Caco-2 (cell line): ENCODE data around the gene GCNA. TPM values are rescaled to one million over a fixed set of nuclear protein-coding genes. Genes with fewer than 3 reads are reported as not detected.

Source experiments
- BruUV-seq: library from RNA; stranded (reverse); fragments of 400-500 nt; replicated peaks from 2 replicates; lab custom pipeline; 2021; lab: Mats Ljungman, UMichigan
- CTCF ChIA-PET: fragments of 300-600 bp; sonication (Branson Sonifier 250); formaldehyde crosslinking; loops from one replicate; lab custom pipeline; 2022; ENCODE audit warnings: antibody characterized with exemption; lab: Charles Lee
- POLR2A ChIA-PET: fragments of 300-600 bp; sonication (Branson Sonifier 250); formaldehyde crosslinking; loops from one replicate; lab custom pipeline; 2022; ENCODE audit warnings: antibody characterized with exemption; lab: Charles Lee
- DNase-seq, 2 experiments: peaks; one replicate each; pipeline versions ENCODE4 v3.0.0 to v3.0.0-alpha.2; 2020 to 2022
- H3K27me3 ChIP-seq: replicated peaks from 2 replicates; pipeline ENCODE4 v1.6.0; 2011; ENCODE audit warnings: low read length; ENCODE audit not compliant: control insufficient read depth, insufficient read depth
- H3K36me3 ChIP-seq: 2 replicates; pipeline ENCODE4 v1.5.1; 2011; ENCODE audit warnings: low read length; ENCODE audit not compliant: control insufficient read depth, insufficient read depth
- H3K4me1 ChIP-seq: fragments of 250-450 bp; sonication (Bioruptor Pico); 2 replicates; pipeline ENCODE4 v1.5.1; 2020; ENCODE audit warnings: mild to moderate bottlenecking
- H3K4me3 ChIP-seq: 2 replicates; pipeline ENCODE4 v1.5.1; 2011; ENCODE audit warnings: low read depth, mild to moderate bottlenecking, control low read depth, low read length
- H3K9me3 ChIP-seq: fragments of 250-450 bp; sonication (Bioruptor Pico); 2 replicates; pipeline ENCODE4 v1.5.1; 2020; ENCODE audit warnings: mild to moderate bottlenecking, moderate library complexity
- H3K27ac Mint-ChIP-seq: one replicate; pipeline ENCODE4 v1.8.0; 2022; ENCODE audit warnings: mixed read lengths; ENCODE audit not compliant: unreplicated experiment
- H3K27me3 Mint-ChIP-seq: one replicate; pipeline ENCODE4 v1.8.0; 2022; ENCODE audit warnings: mixed read lengths; ENCODE audit not compliant: insufficient read depth, unreplicated experiment
- H3K36me3 Mint-ChIP-seq: one replicate; pipeline ENCODE4 v1.8.0; 2022; ENCODE audit warnings: mild to moderate bottlenecking, mixed read lengths; ENCODE audit not compliant: insufficient read depth, unreplicated experiment
- H3K4me1 Mint-ChIP-seq: one replicate; pipeline ENCODE4 v1.8.0; 2022; ENCODE audit warnings: low read depth, mixed read lengths; ENCODE audit not compliant: unreplicated experiment
- H3K4me3 Mint-ChIP-seq: one replicate; pipeline ENCODE4 v1.8.0; 2022; ENCODE audit warnings: mild to moderate bottlenecking, moderate library complexity, mixed read lengths; ENCODE audit not compliant: unreplicated experiment
- H3K9me3 Mint-ChIP-seq: one replicate; pipeline ENCODE4 v1.8.0; 2022; ENCODE audit warnings: mixed read lengths; ENCODE audit not compliant: unreplicated experiment
- intact Hi-C: fragments of 100-400 bp; cut with micrococcal nuclease; formaldehyde crosslinking; loops from one replicate; pipeline ENCODE4 v1.10.0; 2022; ENCODE audit not compliant: unreplicated experiment
- total RNA-seq: library from RNA; stranded (reverse); gene quantifications from 2 replicates; pipeline ENCODE4 v1.2.3, GENCODE V29; 2022
- TF ChIP-seq, protein P1 (sequence below), 2 experiments: fragments of 200-600 bp in 1 of 2; IDR thresholded peaks; 1 replicate in 1 of 2; 2 replicates in 1 of 2; pipeline versions ENCODE4 v1.5.1 to v1.8.0; 2011 to 2022; ENCODE audit warnings: antibody characterized with exemption in 1 of 2, control low read depth in 1 of 2, inconsistent platforms in 1 of 2, low read depth in 1 of 2, low read length in 1 of 2, mild to moderate bottlenecking in 1 of 2, moderate library complexity in 1 of 2; ENCODE audit not compliant: insufficient read depth in 1 of 2, severe bottlenecking in 1 of 2, unreplicated experiment in 1 of 2

GCNA gene
- total RNA-seq, 1 experiment from 2014 or later = 2.8 TPM

DNA sequence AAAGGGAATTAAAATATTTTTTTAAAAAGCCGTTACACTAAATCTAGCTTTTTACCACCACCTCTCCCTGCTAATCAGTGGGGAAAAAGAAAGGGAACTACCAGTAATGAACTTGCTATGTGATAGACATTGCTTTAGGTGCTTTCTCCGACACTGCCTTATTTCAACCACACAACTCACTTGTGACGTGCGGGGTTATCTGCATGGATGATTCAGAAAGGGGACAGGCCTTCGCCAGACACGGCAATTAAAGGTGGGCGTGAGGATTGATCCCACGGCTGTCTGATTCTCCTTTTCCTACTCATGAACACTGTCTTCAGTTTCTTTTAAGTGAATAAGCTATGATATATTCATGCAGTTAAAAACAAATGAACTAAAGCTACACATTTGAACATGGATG is 41.0 kb downstream of the GCNA start:
- Mint-ChIP-seq H3K27ac (no peak overlapping the region), H3K36me3 (peaks cover 14% of the 10 kb centered on the region), H3K9me3 (no peaks in the 10 kb centered on the region), H3K4me3 (no peak overlapping the region), H3K4me1 (no peaks in the 10 kb centered on the region), H3K27me3 (no peaks in the 10 kb centered on the region)
- no peaks in the 10 kb centered on the region for H3K9me3 ChIP-seq
- no peaks in the 10 kb centered on the region for H3K27me3 ChIP-seq
- H3K4me1 ChIP-seq = peaks cover 11% of the 10 kb centered on the region; the same call in 1 of the 2 replicates
- TF ChIP-seq, protein P1, sequence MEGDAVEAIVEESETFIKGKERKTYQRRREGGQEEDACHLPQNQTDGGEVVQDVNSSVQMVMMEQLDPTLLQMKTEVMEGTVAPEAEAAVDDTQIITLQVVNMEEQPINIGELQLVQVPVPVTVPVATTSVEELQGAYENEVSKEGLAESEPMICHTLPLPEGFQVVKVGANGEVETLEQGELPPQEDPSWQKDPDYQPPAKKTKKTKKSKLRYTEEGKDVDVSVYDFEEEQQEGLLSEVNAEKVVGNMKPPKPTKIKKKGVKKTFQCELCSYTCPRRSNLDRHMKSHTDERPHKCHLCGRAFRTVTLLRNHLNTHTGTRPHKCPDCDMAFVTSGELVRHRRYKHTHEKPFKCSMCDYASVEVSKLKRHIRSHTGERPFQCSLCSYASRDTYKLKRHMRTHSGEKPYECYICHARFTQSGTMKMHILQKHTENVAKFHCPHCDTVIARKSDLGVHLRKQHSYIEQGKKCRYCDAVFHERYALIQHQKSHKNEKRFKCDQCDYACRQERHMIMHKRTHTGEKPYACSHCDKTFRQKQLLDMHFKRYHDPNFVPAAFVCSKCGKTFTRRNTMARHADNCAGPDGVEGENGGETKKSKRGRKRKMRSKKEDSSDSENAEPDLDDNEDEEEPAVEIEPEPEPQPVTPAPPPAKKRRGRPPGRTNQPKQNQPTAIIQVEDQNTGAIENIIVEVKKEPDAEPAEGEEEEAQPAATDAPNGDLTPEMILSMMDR (IDR thresholded peaks at IDR 0.05; ENCODE audit: insufficient read depth in 1 of 2, low read depth in 1 of 2, low read length in 1 of 2, severe bottlenecking in 1 of 2, unreplicated experiment in 1 of 2) = no peak
- no peak for DNase-seq
- no TSS peak for BruUV-seq
- intact Hi-C loops = loop anchor here (5.0 kb wide), 1 partner anchor 33 kb away; no protein-coding TSS in a partner anchor
- ChIA-PET POLR2A (no interaction called here), CTCF (no interaction called here)
- no peaks in the 10 kb centered on the region for H3K36me3 ChIP-seq
- H3K4me3 ChIP-seq = no peak overlapping the region

DNA sequence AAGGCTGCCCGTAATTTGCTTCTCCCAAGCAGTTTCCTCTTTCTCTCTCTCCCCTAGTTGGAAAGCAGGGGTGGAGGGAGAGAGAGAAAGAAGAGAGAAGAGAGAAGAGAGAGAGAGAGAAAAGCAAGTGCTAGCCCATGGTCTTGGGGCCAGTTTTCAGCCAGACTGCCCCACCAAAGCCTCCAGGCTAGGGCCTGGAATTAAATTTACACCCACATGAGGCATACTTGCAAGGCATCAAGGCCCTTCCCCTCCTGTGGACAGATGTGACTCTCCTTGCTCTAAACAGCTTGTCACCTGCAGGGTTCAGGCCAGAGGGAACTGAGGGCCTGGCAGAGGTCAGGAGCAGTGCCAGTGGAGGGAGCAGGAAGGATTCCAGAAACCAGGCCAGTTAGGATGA is 41.7 kb downstream of the GCNA start:
- Histone ChIP-seq H3K9me3 (no peaks in the 10 kb centered on the region), H3K4me3 (no peak overlapping the region), H3K36me3 (no peaks in the 10 kb centered on the region), H3K4me1 (peaks cover 11% of the 10 kb centered on the region; the same call in 1 of the 2 replicates), H3K27me3 (no peaks in the 10 kb centered on the region)
- TF ChIP-seq, protein P1 (IDR thresholded peaks at IDR 0.05; ENCODE audit: insufficient read depth in 1 of 2, low read depth in 1 of 2, low read length in 1 of 2, severe bottlenecking in 1 of 2, unreplicated experiment in 1 of 2) = no peak
- no peaks in the 10 kb centered on the region for H3K4me1 Mint-ChIP-seq
- H3K36me3 Mint-ChIP-seq = peaks cover 10% of the 10 kb centered on the region
- DNase-seq = no peak
- no peak overlapping the region for H3K27ac Mint-ChIP-seq
- no peaks in the 10 kb centered on the region for H3K27me3 Mint-ChIP-seq
- ChIA-PET CTCF (no interaction called here), POLR2A (no interaction called here)
- intact Hi-C loops = loop anchor here (5.0 kb wide), 1 partner anchor 32 kb away; no protein-coding TSS in a partner anchor
- no peak overlapping the region for H3K4me3 Mint-ChIP-seq
- BruUV-seq = no TSS peak
- no peaks in the 10 kb centered on the region for H3K9me3 Mint-ChIP-seq

DNA sequence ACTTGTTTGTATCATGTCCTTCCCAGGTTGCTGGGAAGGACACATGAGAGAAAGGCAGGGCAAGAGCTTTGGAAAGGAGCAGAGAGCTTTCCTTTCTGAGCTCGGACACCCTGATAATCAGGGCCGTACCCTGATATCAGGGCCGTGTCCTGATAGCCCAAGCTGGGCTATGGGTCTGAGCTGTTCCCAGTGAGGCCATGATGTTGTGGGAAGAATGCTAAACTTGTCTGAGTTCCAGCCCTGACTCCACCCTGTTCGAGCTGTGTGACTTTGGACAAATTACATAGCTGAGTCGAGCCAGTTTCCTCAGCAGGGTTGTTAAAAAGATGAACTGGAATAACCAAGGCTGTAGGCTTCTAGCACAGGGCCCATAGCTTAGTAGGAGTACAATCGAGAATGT is 43.4 kb downstream of the GCNA start:
- intact Hi-C loops = no loop called here
- H3K27me3 Mint-ChIP-seq = no peaks in the 10 kb centered on the region
- no peak overlapping the region for H3K4me3 ChIP-seq
- peaks cover 11% of the 10 kb centered on the region; the same call in 1 of the 2 replicates for H3K4me1 ChIP-seq
- H3K9me3 Mint-ChIP-seq = no peaks in the 10 kb centered on the region
- DNase-seq = no peak
- H3K27me3 ChIP-seq = no peaks in the 10 kb centered on the region
- peak overlapping the region; percentile 22 for H3K27ac Mint-ChIP-seq
- TF ChIP-seq, protein P1 (IDR thresholded peaks at IDR 0.05; ENCODE audit: insufficient read depth in 1 of 2, low read depth in 1 of 2, low read length in 1 of 2, severe bottlenecking in 1 of 2, unreplicated experiment in 1 of 2) = no peak
- H3K9me3 ChIP-seq = no peaks in the 10 kb centered on the region
- no peaks in the 10 kb centered on the region for H3K36me3 ChIP-seq
- ChIA-PET POLR2A (no interaction called here), CTCF (interaction anchor here (0.9 kb wide), 1 partner anchor 31 kb away, joined by 3 read pairs; no protein-coding TSS in a partner anchor)
- H3K4me3 Mint-ChIP-seq = no peak overlapping the region
- no peaks in the 10 kb centered on the region for H3K4me1 Mint-ChIP-seq
- H3K36me3 Mint-ChIP-seq = no peaks in the 10 kb centered on the region
- BruUV-seq = no TSS peak
